PFSK-1 (cell line): ENCODE data around the gene CDC42EP3.

Experiments used
- FOXP2 ChIP-seq: optimal IDR thresholded peaks from 2 replicates; pipeline ENCODE3; 2011; ENCODE audit warnings: borderline replicate concordance, control low read depth, inconsistent platforms; ENCODE audit not compliant: insufficient read depth; ENCODE audit errors: extremely low read length, extremely low read depth
- POLR2AphosphoS5 ChIP-seq: IDR thresholded peaks from 2 replicates; pipeline ENCODE4 v1.6.1; 2012; ENCODE audit warnings: low read depth, mild to moderate bottlenecking, control low read depth, low read length, moderate library complexity
- SIN3A ChIP-seq: IDR thresholded peaks from 2 replicates; pipeline ENCODE4 v1.6.1; 2012; ENCODE audit warnings: mild to moderate bottlenecking, low read length, moderate library complexity, borderline replicate concordance; ENCODE audit not compliant: insufficient read depth
- TAF1 ChIP-seq: IDR thresholded peaks from 2 replicates; pipeline ENCODE4 v1.6.1; 2012; ENCODE audit warnings: low read length, control low read depth, borderline replicate concordance; ENCODE audit not compliant: insufficient read depth
- TF ChIP-seq, protein P1 (sequence below), 2 experiments: IDR thresholded peaks; 2 replicates each; pipeline versions ENCODE4 v1.6.1 to v1.8.0; 2011 to 2012; ENCODE audit warnings: low read depth in 2 of 2, low read length in 2 of 2, control low read depth in 1 of 2, inconsistent platforms in 1 of 2, mild to moderate bottlenecking in 1 of 2, moderate library complexity in 1 of 2; ENCODE audit not compliant: insufficient read depth in 1 of 2

DNA sequence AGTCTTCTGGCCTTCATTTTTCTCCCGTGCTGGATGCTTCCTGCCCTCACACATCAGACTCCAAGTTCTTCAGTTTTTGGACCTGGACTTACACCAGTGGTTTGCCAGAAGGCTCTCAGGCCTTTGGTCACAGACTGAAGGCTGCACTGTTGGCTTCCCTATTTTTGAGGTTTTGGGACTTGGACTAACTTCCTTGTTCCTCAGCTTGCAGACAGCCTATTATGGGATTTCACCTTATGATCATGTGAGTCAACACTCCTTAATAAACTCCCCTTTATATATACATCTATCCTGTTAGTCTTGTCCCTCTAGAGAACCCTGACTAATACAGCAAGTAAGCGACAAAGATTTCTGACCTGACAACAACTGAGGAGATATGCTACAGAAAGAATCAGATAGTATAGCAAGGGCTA is 7.2 kb downstream of the CDC42EP3 start:
- TF ChIP-seq POLR2AphosphoS5 (no peak), TAF1 (no peak), SIN3A (no peak), FOXP2 (no peak)
- TF ChIP-seq, protein P1, sequence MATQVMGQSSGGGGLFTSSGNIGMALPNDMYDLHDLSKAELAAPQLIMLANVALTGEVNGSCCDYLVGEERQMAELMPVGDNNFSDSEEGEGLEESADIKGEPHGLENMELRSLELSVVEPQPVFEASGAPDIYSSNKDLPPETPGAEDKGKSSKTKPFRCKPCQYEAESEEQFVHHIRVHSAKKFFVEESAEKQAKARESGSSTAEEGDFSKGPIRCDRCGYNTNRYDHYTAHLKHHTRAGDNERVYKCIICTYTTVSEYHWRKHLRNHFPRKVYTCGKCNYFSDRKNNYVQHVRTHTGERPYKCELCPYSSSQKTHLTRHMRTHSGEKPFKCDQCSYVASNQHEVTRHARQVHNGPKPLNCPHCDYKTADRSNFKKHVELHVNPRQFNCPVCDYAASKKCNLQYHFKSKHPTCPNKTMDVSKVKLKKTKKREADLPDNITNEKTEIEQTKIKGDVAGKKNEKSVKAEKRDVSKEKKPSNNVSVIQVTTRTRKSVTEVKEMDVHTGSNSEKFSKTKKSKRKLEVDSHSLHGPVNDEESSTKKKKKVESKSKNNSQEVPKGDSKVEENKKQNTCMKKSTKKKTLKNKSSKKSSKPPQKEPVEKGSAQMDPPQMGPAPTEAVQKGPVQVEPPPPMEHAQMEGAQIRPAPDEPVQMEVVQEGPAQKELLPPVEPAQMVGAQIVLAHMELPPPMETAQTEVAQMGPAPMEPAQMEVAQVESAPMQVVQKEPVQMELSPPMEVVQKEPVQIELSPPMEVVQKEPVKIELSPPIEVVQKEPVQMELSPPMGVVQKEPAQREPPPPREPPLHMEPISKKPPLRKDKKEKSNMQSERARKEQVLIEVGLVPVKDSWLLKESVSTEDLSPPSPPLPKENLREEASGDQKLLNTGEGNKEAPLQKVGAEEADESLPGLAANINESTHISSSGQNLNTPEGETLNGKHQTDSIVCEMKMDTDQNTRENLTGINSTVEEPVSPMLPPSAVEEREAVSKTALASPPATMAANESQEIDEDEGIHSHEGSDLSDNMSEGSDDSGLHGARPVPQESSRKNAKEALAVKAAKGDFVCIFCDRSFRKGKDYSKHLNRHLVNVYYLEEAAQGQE (IDR thresholded peaks at IDR 0.05; ENCODE audit: insufficient read depth in 1 of 2, low read depth in 2 of 2, low read length in 2 of 2): no peak
